MM.1S (cell line): Measurements from ENCODE around the gene AFAP1.

ENCODE experiments used
- EZH2phosphoT487 ChIP-seq: fragments of 300-600 bp; sonication (generic); IDR thresholded peaks from 2 replicates; pipeline ENCODE4 v1.6.1; 2018; ENCODE audit warnings: antibody characterized with exemption, low read length
- TF ChIP-seq, protein P1 (sequence below): fragments of 300-600 bp; sonication (generic); IDR thresholded peaks from 2 replicates; pipeline ENCODE4 v1.5.1; 2016; ENCODE audit warnings: antibody characterized with exemption, low read length, mixed read lengths

DNA sequence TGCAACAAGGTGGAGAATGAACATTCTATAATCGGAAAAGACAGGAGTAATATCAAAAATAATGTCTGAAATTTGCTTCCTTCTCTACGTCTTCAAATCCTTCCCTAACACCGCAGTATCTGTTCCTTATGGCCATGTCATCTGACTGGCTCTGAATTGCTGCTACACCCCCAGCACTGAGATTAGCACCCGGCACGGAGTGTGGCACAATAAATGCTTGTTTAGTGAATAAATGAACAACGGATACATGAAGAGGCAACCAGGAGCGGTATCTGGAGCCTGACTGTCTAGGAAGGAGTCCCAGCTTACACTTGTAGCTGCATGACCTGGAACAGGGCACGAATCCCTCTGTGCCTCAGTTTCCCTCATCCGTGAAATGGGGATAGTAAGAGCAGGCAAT lies 164.3 kb downstream of the AFAP1 start:
- TF ChIP-seq, protein P1, sequence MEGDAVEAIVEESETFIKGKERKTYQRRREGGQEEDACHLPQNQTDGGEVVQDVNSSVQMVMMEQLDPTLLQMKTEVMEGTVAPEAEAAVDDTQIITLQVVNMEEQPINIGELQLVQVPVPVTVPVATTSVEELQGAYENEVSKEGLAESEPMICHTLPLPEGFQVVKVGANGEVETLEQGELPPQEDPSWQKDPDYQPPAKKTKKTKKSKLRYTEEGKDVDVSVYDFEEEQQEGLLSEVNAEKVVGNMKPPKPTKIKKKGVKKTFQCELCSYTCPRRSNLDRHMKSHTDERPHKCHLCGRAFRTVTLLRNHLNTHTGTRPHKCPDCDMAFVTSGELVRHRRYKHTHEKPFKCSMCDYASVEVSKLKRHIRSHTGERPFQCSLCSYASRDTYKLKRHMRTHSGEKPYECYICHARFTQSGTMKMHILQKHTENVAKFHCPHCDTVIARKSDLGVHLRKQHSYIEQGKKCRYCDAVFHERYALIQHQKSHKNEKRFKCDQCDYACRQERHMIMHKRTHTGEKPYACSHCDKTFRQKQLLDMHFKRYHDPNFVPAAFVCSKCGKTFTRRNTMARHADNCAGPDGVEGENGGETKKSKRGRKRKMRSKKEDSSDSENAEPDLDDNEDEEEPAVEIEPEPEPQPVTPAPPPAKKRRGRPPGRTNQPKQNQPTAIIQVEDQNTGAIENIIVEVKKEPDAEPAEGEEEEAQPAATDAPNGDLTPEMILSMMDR, result no peak
- no peak for TF ChIP-seq EZH2phosphoT487
